NCI-H345 treated with DMSO at 0.1 percent for 48 hours (cell line): Measurements from ENCODE around the gene HMOX2.

Source experiments
- DNase-seq: peaks from one replicate; lab custom pipeline; 2025; ENCODE audit not compliant: unreplicated experiment; lab: John Stamatoyannopoulos, UW

Gene HMOX2

GRCh38 chr16:4500272-4500671 is 24.1 kb downstream of the HMOX2 start:
- DNase-seq, result no peak

- no peak for DNase-seq
Observed at GRCh38 chr16:4501071-4501478, 24.9 kb downstream of the HMOX2 start.

- DNase-seq, result peak; percentile 6
Observed at GRCh38 chr16:4505356-4506147, 29.4 kb downstream of the HMOX2 start.

- peak; percentile 46 for DNase-seq
Observed at GRCh38 chr16:4506450-4506849, 30.3 kb downstream of the HMOX2 start.

- no peak for DNase-seq
Observed at GRCh38 chr16:4507588-4508345, 31.6 kb downstream of the HMOX2 start.

GRCh38 chr16:4508806-4509205 is 32.6 kb downstream of the HMOX2 start:
- no peak for DNase-seq

GRCh38 chr16:4509420-4509819 is 33.2 kb downstream of the HMOX2 start:
- no peak for DNase-seq

- no peak for DNase-seq
Observed at GRCh38 chr16:4510131-4510530, 33.9 kb downstream of the HMOX2 start.

GRCh38 chr16:4510747-4511426 is 34.7 kb downstream of the HMOX2 start:
- DNase-seq, result no peak

GRCh38 chr16:4511441-4512082 is 35.4 kb downstream of the HMOX2 start:
- peak; percentile 5 for DNase-seq

- no peak for DNase-seq
Observed at GRCh38 chr16:4512473-4512872, 36.3 kb downstream of the HMOX2 start.

GRCh38 chr16:4513086-4513860 is 37.1 kb downstream of the HMOX2 start:
- no peak for DNase-seq

- DNase-seq, result no peak
Observed at GRCh38 chr16:4513881-4514280, 37.7 kb downstream of the HMOX2 start.

- no peak for DNase-seq
Observed at GRCh38 chr16:4514606-4515005, 38.4 kb downstream of the HMOX2 start.

GRCh38 chr16:4515611-4516233 is 39.5 kb downstream of the HMOX2 start:
- no peak for DNase-seq

- peak; percentile 21 for DNase-seq
Observed at GRCh38 chr16:4517812-4518680, 41.8 kb downstream of the HMOX2 start.

GRCh38 chr16:4519274-4520058 is 43.3 kb downstream of the HMOX2 start:
- peak; percentile 27 for DNase-seq

- DNase-seq, result no peak
Observed at GRCh38 chr16:4520913-4521312, 44.7 kb downstream of the HMOX2 start.
